Mononuclear cell (primary cell): ENCODE data around the gene MYOM3. TPM values are rescaled to one million over a fixed set of nuclear protein-coding genes. Genes with fewer than 3 reads are reported as not detected.

Experiments used
- H3K27me3 ChIP-seq: 2 replicates; pipeline ENCODE4 v1.6.0; 2011; ENCODE audit warnings: low read length, control low read depth; ENCODE audit not compliant: insufficient read depth
- H3K4me1 ChIP-seq: 2 replicates; pipeline ENCODE4 v1.5.1; 2011; ENCODE audit warnings: mild to moderate bottlenecking, low read length, control low read depth; ENCODE audit not compliant: insufficient read depth
- H3K4me3 ChIP-seq: 2 replicates; pipeline ENCODE4 v1.5.1; 2011; ENCODE audit warnings: mild to moderate bottlenecking, low read length, moderate library complexity
- H3K9me3 ChIP-seq: 2 replicates; pipeline ENCODE4 v1.5.1; 2011; ENCODE audit warnings: low read depth, mild to moderate bottlenecking, control low read depth, low read length
- total RNA-seq: library from RNA; depleted of rRNA; stranded (reverse); fragments of >200 nt; gene quantifications from one replicate; pipeline ENCODE4 v1.2.3, GENCODE V29; 2012

The MYOM3 gene
- total RNA-seq, 1 donor: not detected

GRCh38 chr1:24098943-24099638, 12.8 kb downstream of the MYOM3 start:
- Histone ChIP-seq H3K4me1 (no peaks in the 10 kb centered on the region), H3K27me3 (no peaks in the 10 kb centered on the region), H3K4me3 (no peak overlapping the region), H3K9me3 (no peaks in the 10 kb centered on the region)

DNA sequence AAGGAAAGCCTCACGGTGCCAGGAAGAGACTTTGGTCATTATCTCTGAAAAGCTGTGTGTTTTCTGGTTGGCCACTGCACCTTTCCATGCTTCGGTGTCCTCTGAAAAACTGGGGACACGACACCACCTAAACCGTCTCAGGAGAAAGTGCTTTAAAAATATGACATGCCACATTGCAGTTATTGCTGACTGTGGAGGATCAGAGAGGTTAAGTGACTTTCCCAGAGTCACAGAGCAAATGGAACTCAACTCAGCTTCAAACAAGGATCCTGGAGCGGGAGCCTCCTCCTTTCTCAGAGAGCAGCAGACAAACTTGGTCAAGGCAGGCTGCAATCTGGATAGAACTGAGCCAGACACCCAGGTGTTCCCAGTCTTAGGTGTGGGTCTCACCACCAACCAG, 13.8 kb downstream of the MYOM3 start:
- no peak overlapping the region for H3K4me3 ChIP-seq
- no peaks in the 10 kb centered on the region for H3K9me3 ChIP-seq
- no peaks in the 10 kb centered on the region for H3K4me1 ChIP-seq
- no peaks in the 10 kb centered on the region for H3K27me3 ChIP-seq

DNA sequence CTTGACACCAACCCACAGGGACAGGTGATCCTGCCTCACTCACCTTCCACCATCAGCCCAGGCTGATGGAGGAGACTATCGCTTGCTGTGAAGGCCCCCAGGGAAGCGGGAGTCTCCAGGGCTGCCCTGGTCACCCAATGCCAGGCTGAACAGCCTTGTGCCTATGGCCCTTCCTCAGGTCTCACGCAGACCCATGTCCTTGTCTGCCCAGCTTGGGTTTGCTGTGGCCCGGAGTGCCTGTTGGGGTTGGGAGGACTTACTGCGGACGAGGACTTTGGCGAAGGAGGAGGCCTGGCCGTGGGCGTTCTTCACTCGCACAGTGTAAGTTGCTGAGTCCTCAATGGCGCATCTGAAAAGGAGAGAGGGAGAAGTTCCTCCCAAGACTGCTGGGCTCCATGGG, 14.3 kb downstream of the MYOM3 start:
- H3K4me3 ChIP-seq: no peak overlapping the region
- no peaks in the 10 kb centered on the region for H3K4me1 ChIP-seq
- no peaks in the 10 kb centered on the region for H3K9me3 ChIP-seq
- no peaks in the 10 kb centered on the region for H3K27me3 ChIP-seq

DNA sequence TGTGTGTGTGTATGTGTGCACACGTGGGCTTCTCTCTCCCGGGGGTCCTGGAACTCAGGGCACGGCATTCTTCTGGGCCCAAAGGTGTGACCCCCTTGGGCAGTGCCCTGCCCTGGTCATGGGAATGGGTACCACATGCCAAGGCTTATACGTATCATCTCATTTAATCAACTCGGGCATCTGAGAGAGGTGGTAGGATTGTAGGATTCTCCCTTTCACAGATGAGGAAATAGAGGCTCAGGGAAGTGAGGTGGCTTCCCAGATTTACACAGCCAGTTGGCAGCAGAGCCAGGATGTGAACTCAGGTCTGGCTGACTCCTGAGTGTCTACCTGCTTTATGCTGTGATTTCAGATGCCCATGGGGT, 15.2 kb downstream of the MYOM3 start:
- Histone ChIP-seq H3K27me3 (no peaks in the 10 kb centered on the region), H3K4me3 (no peak overlapping the region), H3K9me3 (no peaks in the 10 kb centered on the region), H3K4me1 (no peaks in the 10 kb centered on the region)

DNA sequence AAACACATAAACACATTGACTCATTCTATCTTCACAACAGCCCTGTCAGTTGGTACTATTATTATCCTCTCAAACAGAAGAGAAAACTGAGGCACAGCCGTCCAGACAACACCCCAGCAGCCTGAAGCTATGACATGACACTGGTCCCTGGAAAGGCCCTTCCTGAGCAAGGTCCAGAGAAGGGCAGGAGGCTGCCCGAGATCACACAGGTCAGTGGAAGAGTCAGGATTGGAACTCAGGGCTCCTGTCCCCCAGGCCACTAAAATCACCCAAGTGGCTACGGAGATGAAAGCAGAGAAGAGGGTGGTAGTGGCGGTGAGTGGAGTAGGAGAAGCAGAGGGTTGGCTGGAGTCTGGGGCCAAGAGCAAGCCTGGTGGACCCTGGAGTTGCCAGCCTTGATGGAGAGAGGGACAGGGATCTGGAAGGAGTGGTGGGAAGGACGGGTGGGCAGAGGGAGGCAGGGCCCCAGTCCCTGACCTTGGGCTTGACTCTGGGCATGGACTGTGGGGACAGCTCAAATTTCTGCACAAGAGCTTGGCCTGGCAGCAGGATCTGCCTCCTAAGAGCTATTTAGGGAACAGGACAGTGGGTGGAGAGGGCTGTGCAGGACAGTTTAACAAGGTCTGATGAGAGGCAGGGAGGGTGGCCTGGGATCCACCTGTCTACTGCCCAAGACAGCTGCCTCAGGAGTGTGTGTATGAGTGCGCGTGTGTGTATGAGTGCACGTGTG, 15.8 kb downstream of the MYOM3 start:
- no peaks in the 10 kb centered on the region for H3K9me3 ChIP-seq
- H3K4me3 ChIP-seq: no peak overlapping the region
- H3K27me3 ChIP-seq: no peaks in the 10 kb centered on the region
- H3K4me1 ChIP-seq: no peaks in the 10 kb centered on the region

- Histone ChIP-seq H3K9me3 (no peaks in the 10 kb centered on the region), H3K4me3 (no peak overlapping the region), H3K4me1 (no peaks in the 10 kb centered on the region), H3K27me3 (no peaks in the 10 kb centered on the region)
Measured at GRCh38 chr1:24095140-24095859, 16.6 kb downstream of the MYOM3 start.

DNA sequence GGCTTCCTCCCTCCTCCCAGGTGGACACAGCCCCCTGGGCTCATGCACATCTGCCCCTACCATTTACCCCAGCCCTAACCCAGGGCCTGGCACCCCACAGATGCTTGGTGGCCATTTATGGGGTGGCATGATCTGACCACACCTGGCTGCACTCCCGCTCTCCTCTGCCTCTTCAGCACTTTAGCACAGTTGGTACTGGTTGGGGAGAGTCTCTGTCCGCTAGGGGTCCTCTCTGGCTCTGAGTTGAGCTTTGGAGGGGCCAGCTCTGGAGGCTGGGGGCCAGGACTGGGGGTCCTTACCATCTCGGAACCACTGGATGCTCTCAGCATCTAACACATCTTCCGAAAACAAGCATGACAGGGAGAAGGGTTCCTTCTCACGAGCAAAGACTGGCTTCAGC, 17.4 kb downstream of the MYOM3 start:
- no peaks in the 10 kb centered on the region for H3K4me1 ChIP-seq

DNA sequence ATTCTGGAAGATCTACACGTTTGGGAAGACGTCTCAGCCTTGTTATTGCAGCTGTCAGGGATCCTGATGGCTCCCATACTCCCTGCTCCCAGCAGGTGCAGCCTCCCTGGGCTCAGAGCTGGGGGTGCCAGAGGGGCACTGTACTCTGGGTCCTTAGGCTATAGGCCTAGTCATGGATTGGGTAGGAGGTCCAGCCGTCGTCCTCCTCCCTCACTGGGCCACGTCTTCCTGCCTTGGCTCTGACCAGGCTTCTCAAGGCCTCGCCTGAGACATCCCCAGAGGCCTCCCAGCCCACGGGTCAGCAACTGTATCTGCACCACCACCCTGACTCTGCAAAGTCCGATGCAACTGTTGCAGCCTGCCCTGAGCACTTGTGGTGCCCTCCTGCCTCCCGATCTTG, 18.2 kb downstream of the MYOM3 start:
- no peak overlapping the region for H3K4me3 ChIP-seq
- H3K9me3 ChIP-seq: no peaks in the 10 kb centered on the region
- H3K4me1 ChIP-seq: no peaks in the 10 kb centered on the region
- no peaks in the 10 kb centered on the region for H3K27me3 ChIP-seq

More for the DNA sequence above, 17.4 kb downstream of the MYOM3 start:
- no peaks in the 10 kb centered on the region for H3K27me3 ChIP-seq
- no peak overlapping the region for H3K4me3 ChIP-seq
- H3K9me3 ChIP-seq: no peaks in the 10 kb centered on the region

DNA sequence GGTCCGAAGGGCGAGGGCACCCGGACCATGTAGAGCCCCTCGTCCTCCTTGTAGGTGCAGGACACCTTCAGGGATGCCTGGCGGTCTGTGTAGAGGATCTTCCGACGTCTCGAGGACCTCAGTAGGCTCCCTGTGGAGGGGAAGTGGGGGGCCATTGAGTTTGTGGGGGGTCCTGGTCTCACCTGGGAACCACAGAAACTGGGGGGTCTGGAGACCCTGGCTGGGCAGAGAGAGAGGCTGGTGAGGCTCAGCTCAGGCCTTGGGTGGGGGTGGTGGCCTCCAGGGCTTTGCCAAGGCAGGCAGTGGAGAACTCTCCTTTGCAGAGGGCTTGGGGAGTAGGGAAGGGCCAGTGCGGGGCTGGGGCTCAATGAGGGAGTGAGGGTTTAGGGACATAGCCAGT, 19.0 kb downstream of the MYOM3 start:
- H3K4me3 ChIP-seq: no peak overlapping the region
- no peaks in the 10 kb centered on the region for H3K4me1 ChIP-seq
- H3K27me3 ChIP-seq: no peaks in the 10 kb centered on the region
- no peaks in the 10 kb centered on the region for H3K9me3 ChIP-seq

DNA sequence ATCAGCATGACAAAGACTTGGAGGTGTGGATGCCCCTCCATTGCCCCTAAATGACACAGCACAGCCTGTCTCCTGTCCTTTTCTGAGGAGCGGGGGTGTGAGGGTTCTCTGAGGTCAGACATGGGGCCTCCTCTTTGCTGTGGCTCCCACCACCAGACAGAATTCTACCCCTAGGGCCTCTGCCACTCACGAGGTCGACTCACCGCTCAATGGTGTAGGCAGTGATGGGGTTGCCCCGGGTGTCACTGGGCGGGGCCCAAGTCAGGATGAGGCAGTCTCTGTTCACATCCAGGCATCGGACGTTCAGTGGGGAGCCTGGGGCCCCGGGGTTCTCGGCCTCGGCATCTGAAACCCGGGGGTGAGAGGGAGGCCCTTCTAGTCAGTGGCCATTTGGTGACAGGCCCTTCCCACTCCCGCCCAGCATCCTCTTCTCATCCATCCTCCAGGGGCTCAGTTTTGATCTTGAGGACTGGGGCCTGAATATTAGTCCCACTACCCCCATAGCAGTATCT, 19.9 kb downstream of the MYOM3 start:
- H3K27me3 ChIP-seq: no peaks in the 10 kb centered on the region
- H3K9me3 ChIP-seq: no peaks in the 10 kb centered on the region
- H3K4me1 ChIP-seq: no peaks in the 10 kb centered on the region
- no peak overlapping the region for H3K4me3 ChIP-seq

DNA sequence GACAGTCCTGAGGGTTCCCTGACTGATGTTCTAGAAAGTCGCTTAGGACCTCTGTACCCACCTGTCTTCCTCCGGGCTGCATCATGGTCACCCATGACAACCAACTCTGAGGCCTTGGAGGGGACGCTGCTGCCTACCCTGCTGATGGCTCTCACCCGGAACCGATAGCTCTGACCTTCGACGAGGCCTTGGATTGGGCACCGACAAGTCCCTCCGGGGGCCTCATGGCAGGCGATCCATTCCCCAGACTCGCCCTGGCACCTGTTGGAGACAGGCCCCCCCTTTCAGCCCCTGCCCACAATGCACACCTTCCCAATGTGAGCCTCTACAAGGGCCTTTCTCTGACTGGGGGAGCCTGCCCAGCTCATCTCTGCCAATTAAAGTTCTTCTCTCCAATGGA, 21.2 kb downstream of the MYOM3 start:
- Histone ChIP-seq H3K27me3 (no peaks in the 10 kb centered on the region), H3K9me3 (no peaks in the 10 kb centered on the region), H3K4me1 (no peaks in the 10 kb centered on the region), H3K4me3 (no peak overlapping the region)

DNA sequence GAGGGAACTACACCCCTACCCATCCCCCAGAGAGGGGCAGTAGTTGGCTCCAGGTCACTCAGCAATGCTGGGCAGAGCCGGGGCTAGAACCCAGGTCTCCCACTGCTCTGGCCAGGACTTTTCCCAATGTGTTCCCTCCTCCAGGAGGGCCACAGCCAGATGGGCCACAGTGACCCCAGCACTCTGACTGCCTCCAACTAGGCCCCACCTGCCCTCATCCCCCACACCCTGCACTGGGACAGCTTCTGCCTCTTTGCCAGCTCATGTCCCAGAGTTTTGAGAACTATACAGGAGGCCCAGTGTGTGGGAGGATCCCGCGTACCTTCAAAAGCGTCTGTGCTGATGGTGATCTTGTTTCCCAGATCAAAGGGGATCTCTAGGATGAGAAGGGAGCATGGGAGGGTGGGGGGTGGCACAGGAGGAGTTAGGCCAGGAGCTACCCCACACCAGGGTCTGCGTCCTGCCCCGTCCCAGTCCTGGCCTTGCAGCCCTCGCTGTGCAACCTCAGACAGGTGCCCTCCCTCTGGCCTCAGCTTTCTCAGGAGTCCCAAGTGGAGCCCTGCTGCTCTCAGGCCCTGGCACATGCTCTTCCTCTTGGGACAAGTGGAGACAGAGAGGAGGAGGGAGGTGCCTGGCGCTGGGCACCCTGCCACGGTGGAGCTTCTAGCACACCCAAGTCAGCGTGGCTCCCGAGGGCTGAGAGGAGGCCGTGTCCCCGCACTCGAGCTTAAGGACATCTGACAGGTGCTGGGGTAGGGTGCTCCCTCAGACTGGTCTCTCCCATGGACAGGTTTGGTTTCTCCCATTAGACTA, 22.0 kb downstream of the MYOM3 start:
- Histone ChIP-seq H3K4me1 (no peaks in the 10 kb centered on the region), H3K27me3 (no peaks in the 10 kb centered on the region), H3K4me3 (no peak overlapping the region), H3K9me3 (no peaks in the 10 kb centered on the region)

DNA sequence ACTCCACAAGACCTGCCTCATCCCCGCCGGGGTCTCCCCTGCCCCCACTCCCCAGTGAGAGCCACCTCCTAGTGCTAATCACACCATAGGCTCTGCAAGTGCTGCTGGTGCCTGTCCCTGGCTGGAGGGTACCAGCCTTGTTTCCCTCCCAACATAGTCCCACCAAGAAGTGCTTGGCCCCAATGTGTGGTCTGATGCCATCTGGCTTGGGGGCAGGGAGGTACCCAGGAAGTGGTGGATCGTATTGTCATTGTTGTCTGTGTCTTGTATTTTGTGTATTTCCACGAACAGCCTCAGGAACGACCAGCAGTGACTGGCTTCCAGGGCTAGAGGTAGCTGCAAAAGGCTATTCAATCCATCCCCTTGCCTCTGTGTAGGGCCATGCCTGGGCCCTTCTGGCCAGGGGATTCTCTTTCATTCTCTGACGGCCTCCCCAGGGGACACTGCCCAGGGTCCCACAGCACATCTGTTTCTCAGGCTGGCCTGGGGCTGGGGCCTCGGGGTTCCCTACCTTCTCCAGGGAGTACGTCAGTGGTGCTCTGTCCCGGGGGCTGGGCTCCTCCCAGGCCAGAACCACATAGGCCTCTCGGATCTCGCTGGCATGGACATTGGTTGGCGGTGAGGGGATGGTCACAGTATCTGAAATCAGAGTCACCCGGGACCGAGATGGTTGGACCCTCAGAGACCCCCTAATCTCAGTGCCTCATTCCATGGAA, 22.8 kb downstream of the MYOM3 start:
- Histone ChIP-seq H3K9me3 (no peaks in the 10 kb centered on the region), H3K4me3 (no peak overlapping the region), H3K4me1 (no peaks in the 10 kb centered on the region), H3K27me3 (no peaks in the 10 kb centered on the region)

DNA sequence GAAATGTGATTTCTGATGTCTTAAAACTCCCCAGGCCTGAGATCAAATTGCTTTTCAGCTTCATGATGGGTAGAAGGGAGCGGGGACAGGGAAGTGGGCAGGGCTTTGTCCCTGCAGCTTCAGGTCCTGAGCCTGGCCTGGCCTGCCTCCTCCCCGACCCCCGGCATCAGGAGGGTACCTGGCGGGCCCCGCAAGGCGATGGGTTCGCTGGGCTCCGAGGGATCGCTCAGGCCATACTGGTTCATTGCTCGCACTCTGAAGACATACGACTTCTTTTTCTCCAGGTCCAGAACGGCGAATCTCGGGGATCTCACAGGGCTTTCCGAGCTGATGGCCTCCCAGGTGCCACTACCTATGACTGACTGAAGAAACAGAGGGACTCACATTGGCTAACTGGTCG, 25.5 kb downstream of the MYOM3 start:
- no peak overlapping the region for H3K4me3 ChIP-seq
- H3K27me3 ChIP-seq: no peaks in the 10 kb centered on the region
- H3K9me3 ChIP-seq: no peaks in the 10 kb centered on the region
- H3K4me1 ChIP-seq: no peaks in the 10 kb centered on the region
